ENCODE measurements around the gene ACTR3C. TPM values are rescaled to one million over a fixed set of nuclear protein-coding genes. Genes with fewer than 3 reads are reported as not detected.
A peak's percentile ranks its signal among the peaks of the same experiment; 100 is the strongest.

Gene ACTR3C
- polyA plus RNA-seq, 3 donors = 0.55 to 1.9 (median 1.7) TPM

GRCh38 chr7:150363370-150363769 is 40.0 kb upstream of the ACTR3C start:
- no peak for TF ChIP-seq CTCF (IDR thresholded peaks at IDR 0.05)
- no peak overlapping the region for H3K9ac ChIP-seq (ENCODE audit: insufficient read depth, low read length, poor library complexity, severe bottlenecking)
- H3K4me3 ChIP-seq (replicated peaks in 1 of 3; ENCODE audit: low read depth in 2 of 3, low read length in 3 of 3) = no peak overlapping the region
- H3K79me2 ChIP-seq (ENCODE audit: insufficient read depth, low read length) = no peaks in the 10 kb centered on the region
- intact Hi-C loops (cut with micrococcal nuclease) = loop anchor here in 1 of 2 donors (10.0 kb wide), 1 partner anchor 421 kb away; no protein-coding TSS in a partner anchor
- H3K36me3 Mint-ChIP-seq = no peaks in the 10 kb centered on the region
- H4K20me1 ChIP-seq (ENCODE audit: insufficient read depth, low read length) = no peaks in the 10 kb centered on the region
- no peaks in the 10 kb centered on the region for H3K9me3 ChIP-seq (replicated peaks in 1 of 2; ENCODE audit: control insufficient read depth in 1 of 2, insufficient read depth in 1 of 2, low read length in 2 of 2)
- H3K4me1 Mint-ChIP-seq = peaks cover 45% of the 10 kb centered on the region
- peaks cover 0 to 3% (median 1%) of the 10 kb centered on the region in 3 donors for H3K27me3 Mint-ChIP-seq (ENCODE audit: low read depth in 3 of 3)
- DNase-seq = no peak
- no peaks in the 10 kb centered on the region for H3K9me3 Mint-ChIP-seq
- WGBS (ENCODE audit: insufficient coverage) = no CpG with 5 or more reads among the region's 4 CpGs
- peak overlapping the region in 5 of 7 donors; percentile 50 to 96 (median 84) for H3K27ac Mint-ChIP-seq
- H3K27me3 ChIP-seq (ENCODE audit: control insufficient read depth in 2 of 2, insufficient read depth in 2 of 2, low read length in 2 of 2) = no peaks in the 10 kb centered on the region
- H2AFZ ChIP-seq (ENCODE audit: insufficient read depth, low read depth, low read length, poor library complexity, severe bottlenecking) = no peak overlapping the region
- no peaks in the 10 kb centered on the region for H3K36me3 ChIP-seq (replicated peaks in 1 of 2; ENCODE audit: control insufficient read depth in 1 of 2, insufficient read depth in 2 of 2, low read length in 2 of 2)
- no peak overlapping the region for H3K4me3 Mint-ChIP-seq
- peaks cover 49 to 52% of the 10 kb centered on the region in 2 donors for H3K4me1 ChIP-seq (ENCODE audit: control insufficient read depth in 1 of 2, insufficient read depth in 2 of 2, low read length in 2 of 2)
- H3K4me2 ChIP-seq (replicated peaks; ENCODE audit: extremely low read depth, low read length, poor library complexity, severe bottlenecking) = no peak overlapping the region
- peak overlapping the region; percentile 26 to 76 for H3K27ac ChIP-seq (ENCODE audit: low read depth in 1 of 2, low read length in 2 of 2)

DNA sequence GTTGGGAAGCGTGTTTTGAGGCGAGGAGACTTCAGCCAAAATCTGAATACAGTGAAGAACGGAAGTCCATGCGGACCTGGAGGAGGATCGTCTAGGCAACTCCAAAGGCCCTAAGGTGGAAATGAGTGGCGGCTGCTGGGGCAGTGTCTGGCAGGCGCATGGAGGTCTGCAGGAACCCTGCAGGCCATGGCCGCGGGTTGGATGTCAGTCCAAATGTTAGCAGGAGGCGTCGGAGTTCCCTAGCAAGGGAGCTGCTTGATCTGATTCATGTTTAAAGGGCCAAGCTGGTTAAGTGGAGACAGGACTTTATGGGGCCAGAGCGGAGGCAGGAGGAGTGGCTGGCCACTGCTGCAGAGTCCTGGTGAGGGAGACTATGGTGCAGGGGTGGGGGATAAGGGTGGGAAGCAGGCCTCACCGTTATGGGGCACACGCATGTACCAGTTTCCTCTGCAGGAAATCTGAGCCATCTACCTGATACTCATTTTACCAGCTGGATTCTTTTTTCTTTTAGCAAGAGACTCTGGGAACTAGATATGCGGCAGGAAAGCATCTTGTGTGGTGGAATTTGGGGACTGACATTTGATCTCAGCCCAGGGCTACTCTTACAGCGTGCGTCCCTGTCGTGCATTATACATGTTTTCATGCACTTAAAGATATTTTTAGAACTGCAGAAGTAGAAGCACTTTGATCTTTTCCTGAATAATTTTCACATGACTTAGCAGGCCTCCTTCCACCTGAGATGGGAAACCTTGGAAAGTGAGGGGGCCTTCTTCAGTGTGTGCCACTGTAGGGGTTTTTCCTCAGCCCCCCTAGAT is 38.7 kb upstream of the ACTR3C start:
- intact Hi-C loops (cut with micrococcal nuclease) = loop anchor here in 1 of 2 donors (10.0 kb wide), 1 partner anchor 423 kb away; no protein-coding TSS in a partner anchor
- no peak for DNase-seq
- no peaks in the 10 kb centered on the region for H3K79me2 ChIP-seq (ENCODE audit: insufficient read depth, low read length)
- no peak overlapping the region for H3K4me3 ChIP-seq (replicated peaks in 1 of 3; ENCODE audit: low read depth in 2 of 3, low read length in 3 of 3)
- H3K4me1 ChIP-seq (ENCODE audit: control insufficient read depth in 1 of 2, insufficient read depth in 2 of 2, low read length in 2 of 2) = peaks cover 45 to 48% of the 10 kb centered on the region in 2 donors
- Mint-ChIP-seq H3K27ac (peak overlapping the region in 1 of 7 donors; percentile 56), H3K4me3 (no peak overlapping the region), H3K27me3 (ENCODE audit: low read depth in 3 of 3) (peaks cover 1 to 3% (median 3%) of the 10 kb centered on the region in 3 donors), H3K4me1 (peaks cover 46% of the 10 kb centered on the region), H3K36me3 (no peaks in the 10 kb centered on the region), H3K9me3 (no peaks in the 10 kb centered on the region)
- H2AFZ ChIP-seq (ENCODE audit: insufficient read depth, low read depth, low read length, poor library complexity, severe bottlenecking) = no peak overlapping the region
- no peak overlapping the region for H3K27ac ChIP-seq (ENCODE audit: low read depth in 1 of 2, low read length in 2 of 2)
- no peak for TF ChIP-seq CTCF (IDR thresholded peaks at IDR 0.05)
- 92% methylated on average over 12 of the region's 18 CpGs for WGBS (ENCODE audit: insufficient coverage)
- no peaks in the 10 kb centered on the region for H3K9me3 ChIP-seq (replicated peaks in 1 of 2; ENCODE audit: control insufficient read depth in 1 of 2, insufficient read depth in 1 of 2, low read length in 2 of 2)
- no peaks in the 10 kb centered on the region for H4K20me1 ChIP-seq (ENCODE audit: insufficient read depth, low read length)
- no peaks in the 10 kb centered on the region for H3K27me3 ChIP-seq (ENCODE audit: control insufficient read depth in 2 of 2, insufficient read depth in 2 of 2, low read length in 2 of 2)
- no peak overlapping the region for H3K4me2 ChIP-seq (replicated peaks; ENCODE audit: extremely low read depth, low read length, poor library complexity, severe bottlenecking)
- no peak overlapping the region for H3K9ac ChIP-seq (ENCODE audit: insufficient read depth, low read length, poor library complexity, severe bottlenecking)
- H3K36me3 ChIP-seq (replicated peaks in 1 of 2; ENCODE audit: control insufficient read depth in 1 of 2, insufficient read depth in 2 of 2, low read length in 2 of 2) = no peaks in the 10 kb centered on the region

Data from CD14-positive monocyte (primary cell).